Measurements from ENCODE around the gene SEL1L2. TPM values are rescaled to one million over a fixed set of nuclear protein-coding genes. Genes with fewer than 3 reads are reported as not detected.

Gene SEL1L2
- total and polyA plus RNA-seq, 9 of the 15 experiments (the other 6 are each of a cell fraction or from before 2014, with no cell fraction given): not detected

GRCh38 chr20:13816757-13817156 is 173.7 kb downstream of the SEL1L2 start (continued):
- TF ChIP-seq CUX1 (CRISPR knock-in tag; IDR thresholded peaks at IDR 0.05) (no peak), ZNF644 (tag; IDR thresholded peaks at IDR 0.05; ENCODE audit: low read depth) (no peak)

GRCh38 chr20:13814672-13815071 is 175.7 kb downstream of the SEL1L2 start:
- BruUV-seq (replicated peaks): no TSS peak
- Histone ChIP-seq H3K79me2 (ENCODE audit: control insufficient read depth, insufficient read depth, low read length) (no peaks in the 10 kb centered on the region), H4K20me1 (replicated peaks; ENCODE audit: control insufficient read depth, insufficient read depth, low read length) (no peaks in the 10 kb centered on the region), H3K9me3 (replicated peaks; ENCODE audit: control insufficient read depth, insufficient read depth, low read depth, low read length) (no peaks in the 10 kb centered on the region), H3K9ac (ENCODE audit: insufficient read depth in 1 of 2, low read depth in 2 of 2, low read length in 2 of 2) (no peak overlapping the region), H3K27me3 (ENCODE audit: control insufficient read depth in 2 of 2, insufficient read depth in 2 of 2, low read length in 2 of 2) (no peaks in the 10 kb centered on the region), H3K4me2 (ENCODE audit: insufficient read depth, low read length) (no peak overlapping the region), H3K4me1 (replicated peaks in 1 of 2; ENCODE audit: control insufficient read depth in 2 of 2, insufficient read depth in 2 of 2, low read length in 2 of 2) (no peaks in the 10 kb centered on the region), H3K4me3 (no peak overlapping the region), H2AFZ (ENCODE audit: low read depth, low read length) (no peak overlapping the region), H3K27ac (ENCODE audit: extremely low read depth, low read depth, low read length) (no peak overlapping the region), H3K36me3 (ENCODE audit: control insufficient read depth, insufficient read depth, low read length) (peaks cover 85% of the 10 kb centered on the region; the same call in 2 of the 3 replicates), H3K9me1 (ENCODE audit: control insufficient read depth, insufficient read depth, low read length) (no peaks in the 10 kb centered on the region)
- no peak for TF ChIP-seq ZNF263 (CRISPR knock-in tag; IDR thresholded peaks at IDR 0.05; ENCODE audit: borderline replicate concordance)
- TF ChIP-seq CREM (IDR thresholded peaks at IDR 0.05; ENCODE audit: low read depth): no peak
- TF ChIP-seq BDP1 (IDR thresholded peaks at IDR 0.05; ENCODE audit: insufficient read depth, insufficient read length): no peak
- TF ChIP-seq THAP7 (CRISPR knock-in tag; IDR thresholded peaks at IDR 0.05): no peak
- no peak for TF ChIP-seq CHD2 (IDR thresholded peaks at IDR 0.05; ENCODE audit: low read depth, low read length)
- TF ChIP-seq EP400 (IDR thresholded peaks at IDR 0.05): no peak
- TF ChIP-seq CCAR2 (IDR thresholded peaks at IDR 0.05; ENCODE audit: low read depth, low read length): no peak
- no peak for TF ChIP-seq CLOCK (CRISPR knock-in tag; IDR thresholded peaks at IDR 0.05; ENCODE audit: borderline replicate concordance)
- no peak for ATAC-seq
- no peak for DNase-seq (ENCODE audit: extremely low read depth in 1 of 4, low spot score in 3 of 4)
- WGBS (ENCODE audit: insufficient coverage, low coverage, missing lambda C conversion rate): 88% methylated on average over 4 of the region's 4 CpGs
- in situ Hi-C loops (cut with MboI) (no loop called here), intact Hi-C loops (cut with micrococcal nuclease) (no loop called here)
- CTCF ChIA-PET (ENCODE audit: low intra/inter-chr PET ratio): no interaction called here
- POLR2A ChIA-PET: no interaction called here
- no peak for FAIRE-seq

Data from K562 (cell line).